A549 (cell line): ENCODE data around the gene NEK8.

Source experiments
- BHLHE40 ChIP-seq: IDR thresholded peaks from 2 replicates; pipeline ENCODE4 v1.6.1; 2012; ENCODE audit warnings: low read depth, low read length, inconsistent platforms
- CEBPB ChIP-seq, 2 experiments: fragments of >200 bp in 1 of 2; sonication (Bioruptor Twin) in 1 of 2; formaldehyde crosslinking in 1 of 2; IDR thresholded peaks; 2 replicates each; pipeline ENCODE4 v1.6.1; 2012 to 2016
- CHD2 ChIP-seq: fragments of 150-350 bp; IDR thresholded peaks from 2 replicates; pipeline ENCODE4 v1.6.1; 2014; ENCODE audit warnings: low read length; ENCODE audit not compliant: partially characterized antibody
- EHMT2 ChIP-seq: fragments of 200-600 bp; sonication (generic); IDR thresholded peaks from 2 replicates; pipeline ENCODE4 v1.6.1; 2016; ENCODE audit warnings: antibody characterized with exemption, low read depth, mild to moderate bottlenecking, moderate library complexity
- EP300 ChIP-seq, 2 experiments: fragments of >200 bp; sonication (Bioruptor Twin); formaldehyde crosslinking; IDR thresholded peaks; 2 replicates in 1 of 2; 3 replicates in 1 of 2; pipeline ENCODE4 v1.6.1; 2016 to 2017
- HDAC2 ChIP-seq: fragments of 200-600 bp; sonication (generic); IDR thresholded peaks from 2 replicates; pipeline ENCODE4 v1.6.1; 2016
- NR3C1 ChIP-seq: fragments of >200 bp; sonication (Bioruptor Twin); formaldehyde crosslinking; IDR thresholded peaks from 3 replicates; pipeline ENCODE4 v1.6.1; 2017
- PHF8 ChIP-seq: fragments of 200-600 bp; sonication (generic); IDR thresholded peaks from 2 replicates; pipeline ENCODE4 v1.6.1; 2016; ENCODE audit warnings: low read depth, mild to moderate bottlenecking, antibody characterized with exemption, moderate library complexity, borderline replicate concordance
- POLR2A ChIP-seq: IDR thresholded peaks from 2 replicates; pipeline ENCODE4 v1.6.1; 2012; ENCODE audit warnings: mild to moderate bottlenecking, low read length
- RCOR1 ChIP-seq: fragments of 150-350 bp; IDR thresholded peaks from 2 replicates; pipeline ENCODE4 v1.6.1; 2014; ENCODE audit warnings: antibody characterized with exemption, low read length, low read depth
- RNF2 ChIP-seq: fragments of 200-600 bp; sonication (generic); IDR thresholded peaks from 2 replicates; pipeline ENCODE4 v1.6.1; 2016; ENCODE audit warnings: low read depth, mild to moderate bottlenecking, antibody characterized with exemption, moderate library complexity, borderline replicate concordance
- SREBF2 ChIP-seq: fragments of 450-650 bp; IDR thresholded peaks from 2 replicates; pipeline ENCODE4 v1.6.1; 2014; ENCODE audit warnings: mild to moderate bottlenecking, moderate library complexity
- TF ChIP-seq, protein P1 (sequence below): fragments of >200 bp; sonication (Bioruptor Twin); formaldehyde crosslinking; IDR thresholded peaks from 3 replicates; pipeline ENCODE4 v1.5.1; 2016
- TF ChIP-seq, protein P2 (sequence below): fragments of 450-650 bp; IDR thresholded peaks from 2 replicates; pipeline ENCODE4 v1.6.1; 2014; ENCODE audit warnings: antibody characterized with exemption

DNA sequence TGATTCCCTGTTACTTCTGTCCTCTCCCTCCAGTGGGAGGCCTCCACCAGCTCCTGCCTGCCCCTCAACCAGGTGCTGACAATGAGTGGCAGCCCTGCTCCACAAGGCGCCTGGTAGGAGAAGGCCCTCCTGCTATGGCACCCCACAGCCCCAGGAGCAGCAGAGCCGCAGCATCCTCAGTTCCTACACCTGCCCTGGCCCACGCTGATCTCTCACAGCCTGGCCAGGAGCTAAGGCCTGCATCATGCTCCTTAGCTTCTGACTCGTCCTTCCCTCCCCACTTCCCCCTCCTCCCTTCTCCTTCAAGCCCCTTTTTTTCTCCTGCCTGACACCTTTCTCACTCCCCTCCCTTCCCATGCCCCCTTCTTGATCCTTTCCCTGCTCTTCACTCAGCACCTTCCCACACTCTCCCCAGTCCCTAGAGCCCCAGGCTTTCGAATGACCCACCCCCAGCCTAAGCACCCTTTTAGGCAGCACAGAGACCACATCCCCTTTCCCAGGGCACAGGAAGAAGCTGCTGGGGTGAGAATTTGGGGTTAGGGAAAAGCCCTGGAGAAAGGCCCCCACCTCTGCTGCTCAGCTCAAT is 23.4 kb upstream of the NEK8 start:
- TF ChIP-seq POLR2A, result no peak
- TF ChIP-seq CHD2, result no peak
- TF ChIP-seq, protein P1, sequence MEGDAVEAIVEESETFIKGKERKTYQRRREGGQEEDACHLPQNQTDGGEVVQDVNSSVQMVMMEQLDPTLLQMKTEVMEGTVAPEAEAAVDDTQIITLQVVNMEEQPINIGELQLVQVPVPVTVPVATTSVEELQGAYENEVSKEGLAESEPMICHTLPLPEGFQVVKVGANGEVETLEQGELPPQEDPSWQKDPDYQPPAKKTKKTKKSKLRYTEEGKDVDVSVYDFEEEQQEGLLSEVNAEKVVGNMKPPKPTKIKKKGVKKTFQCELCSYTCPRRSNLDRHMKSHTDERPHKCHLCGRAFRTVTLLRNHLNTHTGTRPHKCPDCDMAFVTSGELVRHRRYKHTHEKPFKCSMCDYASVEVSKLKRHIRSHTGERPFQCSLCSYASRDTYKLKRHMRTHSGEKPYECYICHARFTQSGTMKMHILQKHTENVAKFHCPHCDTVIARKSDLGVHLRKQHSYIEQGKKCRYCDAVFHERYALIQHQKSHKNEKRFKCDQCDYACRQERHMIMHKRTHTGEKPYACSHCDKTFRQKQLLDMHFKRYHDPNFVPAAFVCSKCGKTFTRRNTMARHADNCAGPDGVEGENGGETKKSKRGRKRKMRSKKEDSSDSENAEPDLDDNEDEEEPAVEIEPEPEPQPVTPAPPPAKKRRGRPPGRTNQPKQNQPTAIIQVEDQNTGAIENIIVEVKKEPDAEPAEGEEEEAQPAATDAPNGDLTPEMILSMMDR, result no peak
- TF ChIP-seq, protein P2, sequence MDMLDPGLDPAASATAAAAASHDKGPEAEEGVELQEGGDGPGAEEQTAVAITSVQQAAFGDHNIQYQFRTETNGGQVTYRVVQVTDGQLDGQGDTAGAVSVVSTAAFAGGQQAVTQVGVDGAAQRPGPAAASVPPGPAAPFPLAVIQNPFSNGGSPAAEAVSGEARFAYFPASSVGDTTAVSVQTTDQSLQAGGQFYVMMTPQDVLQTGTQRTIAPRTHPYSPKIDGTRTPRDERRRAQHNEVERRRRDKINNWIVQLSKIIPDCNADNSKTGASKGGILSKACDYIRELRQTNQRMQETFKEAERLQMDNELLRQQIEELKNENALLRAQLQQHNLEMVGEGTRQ, result no peak
- no peak for TF ChIP-seq SREBF2
- TF ChIP-seq NR3C1, result no peak
- no peak for TF ChIP-seq RCOR1
- TF ChIP-seq EHMT2, result no peak
- TF ChIP-seq RNF2, result no peak
- TF ChIP-seq HDAC2, result no peak
- TF ChIP-seq EP300 (IDR thresholded peaks at IDR 0.05), result no peak
- no peak for TF ChIP-seq BHLHE40
- TF ChIP-seq PHF8, result no peak
- TF ChIP-seq CEBPB (IDR thresholded peaks at IDR 0.05), result no peak
